GM23248 (cell line): Measurements from ENCODE around the gene ARID3B.

Experiments used
- EZH2 ChIP-seq: fragments of 200-600 bp; sonication (generic); IDR thresholded peaks from 2 replicates; pipeline ENCODE4 v1.6.1; 2018; ENCODE audit warnings: antibody characterized with exemption, mild to moderate bottlenecking; ENCODE audit not compliant: insufficient read depth, poor library complexity, severe bottlenecking
- EZH2phosphoT487 ChIP-seq: fragments of 200-600 bp; sonication (generic); IDR thresholded peaks from 2 replicates; pipeline ENCODE4 v1.6.1; 2018; ENCODE audit warnings: antibody characterized with exemption, moderate library complexity, mild to moderate bottlenecking, low read depth; ENCODE audit not compliant: insufficient read depth

DNA sequence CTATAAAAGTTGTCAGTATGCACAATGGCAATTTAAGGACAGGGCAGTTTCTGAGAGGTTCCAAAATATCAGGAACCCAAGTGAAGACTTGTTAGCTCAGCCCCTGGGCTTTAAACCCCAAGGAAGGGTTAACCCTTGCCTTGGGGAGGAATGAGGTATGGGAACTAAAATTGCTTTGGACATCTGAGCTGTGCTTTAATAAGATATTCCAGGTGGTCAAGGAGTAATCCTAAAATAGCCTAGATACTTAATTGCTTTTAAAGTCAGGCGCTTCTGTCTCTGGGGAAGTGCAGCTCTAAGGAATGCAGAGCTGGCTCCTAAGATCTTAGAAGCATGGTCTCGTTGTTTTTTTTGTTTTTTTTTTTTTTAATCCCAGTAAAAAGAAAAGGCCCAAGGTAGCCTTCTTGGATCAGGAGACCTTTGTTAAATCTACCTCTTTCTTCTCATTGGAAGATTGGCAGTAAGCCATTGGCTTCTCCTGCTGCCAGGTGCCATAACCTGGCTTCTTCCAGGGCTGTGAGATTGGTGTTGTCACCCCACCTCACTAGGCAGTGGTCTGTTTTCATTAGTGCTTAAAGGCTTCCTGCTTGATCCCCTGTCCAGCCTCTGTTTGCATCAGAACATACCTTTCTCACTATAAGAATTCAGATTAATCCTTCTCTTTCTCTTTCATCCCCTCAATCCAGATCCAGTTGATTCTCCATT lies 24.5 kb downstream of the ARID3B start:
- TF ChIP-seq EZH2 (no peak), EZH2phosphoT487 (no peak)
